Kidney (tissue), 14 donors: ENCODE data around the gene WDHD1. TPM values are rescaled to one million over a fixed set of nuclear protein-coding genes. Genes with fewer than 3 reads are reported as not detected.

Source experiments
- DNase-seq, 5 donors: peaks; one replicate each; pipeline ENCODE4 v3.0.0-alpha.2; 2013 to 2020
- FAIRE-seq: peaks from 2 replicates; lab custom pipeline; 2012; peaks lifted over from hg19 to GRCh38; lab: Jason Lieb, UNC
- H3K27ac ChIP-seq, 2 donors: one replicate each; pipeline ENCODE4 v1.7.0; 2013; ENCODE audit warnings: low read depth in 2 of 2, low read length in 2 of 2, inconsistent platforms in 1 of 2
- H3K27me3 ChIP-seq: one replicate; pipeline ENCODE4 v1.7.1; 2013; ENCODE audit warnings: low read length, inconsistent platforms; ENCODE audit not compliant: control insufficient read depth, insufficient read depth
- H3K36me3 ChIP-seq, 3 donors: one replicate each; pipeline versions ENCODE4 v1.7.0 to v1.7.1; 2013; ENCODE audit warnings: low read length in 3 of 3, control low read depth in 1 of 3, inconsistent platforms in 1 of 3; ENCODE audit not compliant: insufficient read depth in 3 of 3, control insufficient read depth in 2 of 3
- H3K4me1 ChIP-seq, 3 donors: one replicate each; pipeline versions ENCODE4 v1.7.0 to v1.7.1; 2013; ENCODE audit warnings: low read length in 3 of 3, inconsistent platforms in 1 of 3, low read depth in 1 of 3; ENCODE audit not compliant: control insufficient read depth in 2 of 3, insufficient read depth in 2 of 3
- H3K4me3 ChIP-seq, 3 donors: one replicate each; pipeline versions ENCODE4 v1.7.0 to v1.8.1; 2013; ENCODE audit warnings: low read length in 3 of 3, control low read depth in 1 of 3, inconsistent platforms in 1 of 3
- H3K9ac ChIP-seq, 3 donors: one replicate each; pipeline versions ENCODE4 v1.7.0 to v1.7.1; 2013; ENCODE audit warnings: low read length in 3 of 3, control low read depth in 1 of 3, inconsistent platforms in 1 of 3
- H3K9me3 ChIP-seq, 3 donors: one replicate each; pipeline versions ENCODE4 v1.7.0 to v1.7.1; 2013; ENCODE audit warnings: low read length in 3 of 3, control low read depth in 1 of 3, inconsistent platforms in 1 of 3; ENCODE audit not compliant: control insufficient read depth in 2 of 3, insufficient read depth in 1 of 3
- CTCF ChIP-seq: IDR thresholded peaks from 3 replicates; pipeline ENCODE4 v1.5.1; 2012; ENCODE audit warnings: mild to moderate bottlenecking, moderate library complexity, borderline replicate concordance; ENCODE audit not compliant: insufficient read depth; ENCODE audit errors: extremely low read depth
- intact Hi-C: fragments of 100-400 bp; cut with DNase I; formaldehyde crosslinking; loops from one replicate; pipeline ENCODE4 v1.11.1; 2022
- polyA plus RNA-seq: library from polyadenylated mRNA; stranded (reverse); fragments of 350-450 nt; fragmentation: Illumina TruSeq; extraction: RNeasy Lipid Tissue Mini Kit (QIAGEN cat#74804); gene quantifications from one replicate; pipeline ENCODE4 v1.2.3, GENCODE V29; 2014; ENCODE audit warnings: low read depth, low replicate concordance; ENCODE audit not compliant: insufficient read depth
- total RNA-seq: library from RNA; stranded (reverse); fragmentation: NEBNext Ultra II Directional; extraction: Animal tissue kit (Norgen Biotek cat#: 25700); gene quantifications from one replicate; pipeline ENCODE4 v1.2.1, GENCODE V29; 2021
- donor health status: control.
- donor health status: control.
- donor health status: control.
- donor health status: control.
- donor health status: control.
- donor health status: DM: yes; HTN: yes; CAD: no.
- donor health status: Normal renal cell carcinoma (clear cell type).

WDHD1 gene
- total and polyA plus RNA-seq, 2 donors from 2014 or later, result 1.8 to 3.3 TPM

GRCh38 chr14:54920052-54920451, 106.8 kb downstream of the WDHD1 start:
- no peak overlapping the region for H3K9ac ChIP-seq
- no peaks in the 10 kb centered on the region for H3K4me1 ChIP-seq
- no peak for DNase-seq
- H3K27me3 ChIP-seq, result no peaks in the 10 kb centered on the region
- no peak overlapping the region for H3K4me3 ChIP-seq
- intact Hi-C loops, result no loop called here
- no peaks in the 10 kb centered on the region for H3K9me3 ChIP-seq
- H3K36me3 ChIP-seq, result no peaks in the 10 kb centered on the region
- H3K27ac ChIP-seq, result no peak overlapping the region
- no peak for FAIRE-seq
- TF ChIP-seq CTCF, result no peak

GRCh38 chr14:54919330-54919729, 107.6 kb downstream of the WDHD1 start:
- FAIRE-seq, result no peak
- no peak for TF ChIP-seq CTCF
- no peaks in the 10 kb centered on the region for H3K36me3 ChIP-seq

GRCh38 chr14:54918427-54918826, 108.5 kb downstream of the WDHD1 start:
- Histone ChIP-seq H3K27ac (no peak overlapping the region), H3K9me3 (no peaks in the 10 kb centered on the region), H3K4me3 (no peak overlapping the region), H3K4me1 (no peaks in the 10 kb centered on the region), H3K36me3 (no peaks in the 10 kb centered on the region), H3K9ac (no peak overlapping the region), H3K27me3 (no peaks in the 10 kb centered on the region)
- no peak for DNase-seq
- TF ChIP-seq CTCF, result no peak
- FAIRE-seq, result no peak
- intact Hi-C loops, result no loop called here

More at GRCh38 chr14:54919330-54919729, 107.6 kb downstream of the WDHD1 start:
- Histone ChIP-seq H3K9me3 (no peaks in the 10 kb centered on the region), H3K27me3 (no peaks in the 10 kb centered on the region), H3K9ac (no peak overlapping the region), H3K4me1 (no peaks in the 10 kb centered on the region), H3K27ac (no peak overlapping the region), H3K4me3 (no peak overlapping the region)
- intact Hi-C loops, result no loop called here
- DNase-seq, result no peak

- H3K27me3 ChIP-seq, result no peaks in the 10 kb centered on the region
- no peaks in the 10 kb centered on the region for H3K36me3 ChIP-seq
- H3K4me1 ChIP-seq, result no peaks in the 10 kb centered on the region
- FAIRE-seq, result no peak
- DNase-seq, result no peak
- H3K9ac ChIP-seq, result no peak overlapping the region
- no peaks in the 10 kb centered on the region for H3K9me3 ChIP-seq
- H3K4me3 ChIP-seq, result no peak overlapping the region
- no peak for TF ChIP-seq CTCF
- H3K27ac ChIP-seq, result no peak overlapping the region
- intact Hi-C loops, result no loop called here
Measured at GRCh38 chr14:54916101-54916500, 110.8 kb downstream of the WDHD1 start.
